NCI-H2196 treated with DMSO at 0.1 percent for 48 hours (cell line): Measurements from ENCODE around the gene SEC61A2.
"Not testable (repeated sequence)": the region's sequence is repeated elsewhere in the genome, so short reads cannot be mapped to it uniquely, and the experiment has no call there.

Experiments
- DNase-seq: peaks from one replicate; lab custom pipeline; 2025; ENCODE audit not compliant: unreplicated experiment; lab: John Stamatoyannopoulos, UW

The SEC61A2 gene

GRCh38 chr10:12158111-12158510 is 28.6 kb downstream of the SEC61A2 start:
- DNase-seq, result no peak

- DNase-seq, result no peak
Observed at GRCh38 chr10:12160664-12161063, 31.2 kb downstream of the SEC61A2 start.

GRCh38 chr10:12162927-12163326 is 33.5 kb downstream of the SEC61A2 start:
- DNase-seq, result no peak

GRCh38 chr10:12164085-12164484 is 34.6 kb downstream of the SEC61A2 start:
- DNase-seq, result no peak

GRCh38 chr10:12165036-12165435 is 35.6 kb downstream of the SEC61A2 start:
- DNase-seq, result no peak

GRCh38 chr10:12165999-12166775 is 36.7 kb downstream of the SEC61A2 start:
- DNase-seq, result no peak

- not testable (repeated sequence) for DNase-seq
Observed at GRCh38 chr10:12171512-12171911, 42.0 kb downstream of the SEC61A2 start.

GRCh38 chr10:12177642-12178041 is 48.2 kb downstream of the SEC61A2 start:
- no peak for DNase-seq

- DNase-seq, result no peak
Observed at GRCh38 chr10:12179606-12180170, 50.2 kb downstream of the SEC61A2 start.

- no peak for DNase-seq
Observed at GRCh38 chr10:12180221-12180974, 50.9 kb downstream of the SEC61A2 start.

GRCh38 chr10:12181065-12181775 is 51.7 kb downstream of the SEC61A2 start:
- DNase-seq, result no peak

GRCh38 chr10:12184165-12184564 is 54.7 kb downstream of the SEC61A2 start:
- DNase-seq, result no peak

- no peak for DNase-seq
Observed at GRCh38 chr10:12186323-12186722, 56.8 kb downstream of the SEC61A2 start.

- DNase-seq, result no peak
Observed at GRCh38 chr10:12187321-12187905, 57.9 kb downstream of the SEC61A2 start.

GRCh38 chr10:12188656-12189055 is 59.2 kb downstream of the SEC61A2 start:
- no peak for DNase-seq

GRCh38 chr10:12189426-12189825 is 59.9 kb downstream of the SEC61A2 start:
- DNase-seq, result no peak

GRCh38 chr10:12191715-12192114 is 62.2 kb downstream of the SEC61A2 start:
- DNase-seq, result no peak

GRCh38 chr10:12193193-12193592 is 63.7 kb downstream of the SEC61A2 start:
- no peak for DNase-seq

GRCh38 chr10:12194752-12195271 is 65.3 kb downstream of the SEC61A2 start:
- no peak for DNase-seq

GRCh38 chr10:12195281-12195602 is 65.8 kb downstream of the SEC61A2 start:
- no peak for DNase-seq
